ENCODE data around the gene UBTD2.

The UBTD2 gene

DNA sequence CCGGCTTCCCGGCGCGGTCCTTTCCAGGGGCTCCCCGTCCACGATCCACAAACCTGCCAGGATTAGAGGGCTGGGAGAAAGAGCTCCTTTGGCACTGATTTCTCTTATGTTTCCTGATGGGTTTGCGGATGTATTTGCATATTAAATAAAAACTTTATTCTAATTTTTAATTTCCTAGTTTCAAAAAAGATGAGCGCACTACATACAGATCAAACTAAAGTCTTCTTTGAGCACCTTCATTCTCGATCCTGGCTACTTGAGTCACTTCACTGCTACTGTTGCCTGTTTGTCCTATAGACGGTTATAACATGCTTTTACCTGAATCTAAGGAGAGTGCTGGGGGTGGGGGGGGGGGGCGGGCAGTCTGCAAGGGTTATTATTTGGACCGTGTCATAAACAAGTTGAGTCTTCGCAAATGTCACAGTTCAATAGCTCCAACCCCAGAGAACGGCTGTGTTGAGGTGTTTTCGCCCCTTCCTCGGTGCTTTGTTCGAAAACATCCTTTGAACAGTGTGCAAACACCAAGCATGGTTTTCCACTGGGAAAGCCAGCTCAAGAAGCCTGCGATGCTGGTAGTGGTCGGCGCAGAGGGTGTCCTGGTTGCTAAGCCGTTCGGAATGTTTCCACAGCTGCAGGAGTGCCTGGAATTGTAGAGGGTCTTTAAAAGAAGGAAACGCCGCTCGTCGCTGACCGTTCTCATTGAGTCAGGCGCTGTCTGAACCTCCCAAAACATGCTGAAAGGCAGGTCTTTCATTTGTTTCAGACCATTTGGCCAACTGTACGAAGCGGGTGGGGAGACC is 94.5 kb downstream of the UBTD2 start:
- peak; percentile 24 for DNase-seq

- DNase-seq: peak; percentile 93
Measured at GRCh38 chr5:172188033-172188892, 95.3 kb downstream of the UBTD2 start, which contains the start of gene STK10. Gene STK10 (minus strand): TSS chr5:172188224. CDS start chr5:172188042, 182 bp downstream.

DNA sequence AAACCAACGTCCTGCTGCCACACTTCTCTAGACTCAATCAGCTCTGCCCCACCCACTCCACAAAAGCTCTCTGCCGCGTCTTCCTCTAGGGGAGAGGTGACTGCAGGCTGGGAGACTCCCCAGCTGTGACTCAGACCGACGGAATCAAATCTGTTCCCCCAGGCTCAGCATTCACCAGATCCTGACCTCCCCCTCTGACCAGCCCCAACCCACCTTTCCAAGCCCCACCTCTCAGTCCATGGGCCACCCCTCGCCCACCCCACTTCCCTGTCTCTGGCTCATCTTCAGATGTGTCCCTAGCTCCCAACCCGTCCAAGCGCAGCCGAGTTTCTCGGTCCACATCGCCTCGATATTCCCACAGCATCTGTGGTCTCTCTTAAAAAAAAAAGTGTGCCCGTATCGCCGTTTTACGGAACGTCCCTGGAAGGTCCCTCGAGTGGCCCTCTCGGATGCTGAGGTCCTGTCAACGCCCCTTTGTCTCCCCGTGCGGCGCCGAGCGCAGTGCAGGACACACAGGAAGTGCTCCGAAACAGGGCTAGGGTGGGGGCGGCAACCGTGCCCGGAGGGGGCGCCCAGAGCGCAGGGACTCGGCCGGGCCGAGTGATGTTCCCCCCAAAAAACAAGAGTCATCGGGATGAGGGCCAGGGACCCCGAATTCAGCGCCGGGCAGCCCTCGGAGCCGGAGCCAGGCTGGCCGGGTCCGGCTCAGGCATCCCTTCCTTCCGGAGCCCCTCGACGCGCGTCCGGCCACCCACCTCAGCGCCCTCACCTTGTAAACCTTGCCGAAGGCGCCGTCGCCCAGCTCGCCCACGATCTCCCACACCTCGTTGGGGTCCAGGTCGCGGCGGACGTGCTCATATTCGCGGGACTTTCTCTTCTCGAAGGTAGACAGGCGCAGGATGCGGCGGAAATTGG is 96.2 kb downstream of the UBTD2 start:
- DNase-seq: peak; percentile 82

DNA sequence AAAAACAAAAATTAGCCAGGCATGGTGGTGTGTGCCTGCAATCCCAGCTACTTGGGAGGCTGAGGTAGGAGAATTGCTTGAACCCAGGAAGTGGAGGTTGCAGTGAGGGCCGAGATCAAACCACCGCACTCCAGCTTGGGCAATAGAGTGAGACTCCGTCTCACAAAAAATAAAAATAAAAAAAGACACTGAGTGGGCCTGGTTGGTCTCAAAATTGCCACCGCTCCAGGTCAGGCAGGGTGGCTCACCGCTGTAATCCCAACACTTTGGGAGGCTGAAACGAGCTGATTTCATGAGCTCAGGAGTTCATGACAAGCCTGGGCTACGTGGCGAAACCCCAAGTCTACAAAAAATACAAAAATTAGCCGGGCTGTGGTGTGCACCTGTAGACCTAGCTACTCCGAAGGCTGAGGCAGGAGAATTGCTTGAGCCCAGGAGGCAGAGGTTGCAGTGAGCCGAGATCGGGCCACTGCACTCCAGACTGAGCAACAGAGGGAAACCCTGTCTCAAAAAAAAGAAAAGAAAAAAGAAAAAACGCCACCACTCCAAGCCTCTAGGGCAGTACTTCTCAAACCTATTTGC is 97.4 kb downstream of the UBTD2 start:
- DNase-seq: no peak

DNA sequence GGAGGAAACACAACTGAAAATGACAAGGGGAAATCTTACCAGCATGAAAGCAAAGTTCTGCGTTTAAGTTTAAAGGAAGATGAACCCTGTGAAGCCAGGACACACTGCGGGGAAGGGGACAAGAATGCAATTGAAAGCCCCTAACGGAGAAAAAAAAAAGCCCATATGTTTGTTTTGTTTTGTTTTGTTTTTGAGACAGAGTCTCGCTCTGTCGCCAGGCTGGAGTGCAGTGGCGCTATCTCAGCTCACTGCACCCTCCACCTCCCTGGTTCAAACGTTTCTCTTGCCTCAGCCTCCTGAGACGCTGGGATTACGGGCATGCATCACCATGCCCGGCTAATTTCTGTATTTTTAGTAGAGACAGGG is 98.5 kb downstream of the UBTD2 start:
- DNase-seq: no peak

DNA sequence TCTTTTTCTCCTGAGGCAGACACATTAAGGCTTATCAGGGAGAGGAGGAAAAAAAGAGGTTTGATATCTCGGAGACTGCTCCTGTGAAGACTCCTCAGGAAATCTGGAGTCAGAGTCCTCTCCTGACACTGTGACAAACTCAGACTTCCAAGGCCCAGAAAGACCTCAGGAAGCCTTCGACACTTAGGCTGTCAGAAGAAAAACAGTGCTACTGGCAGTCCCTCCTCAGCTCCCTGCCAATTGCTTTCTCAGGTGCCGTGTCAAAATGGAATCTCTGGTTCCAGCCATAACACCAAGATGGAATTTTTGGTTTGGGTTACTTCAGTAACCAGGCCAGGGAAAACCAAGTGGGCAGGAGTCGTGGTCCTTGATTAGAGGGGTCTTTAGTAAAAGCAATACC is 99.7 kb downstream of the UBTD2 start:
- no peak for DNase-seq

DNA sequence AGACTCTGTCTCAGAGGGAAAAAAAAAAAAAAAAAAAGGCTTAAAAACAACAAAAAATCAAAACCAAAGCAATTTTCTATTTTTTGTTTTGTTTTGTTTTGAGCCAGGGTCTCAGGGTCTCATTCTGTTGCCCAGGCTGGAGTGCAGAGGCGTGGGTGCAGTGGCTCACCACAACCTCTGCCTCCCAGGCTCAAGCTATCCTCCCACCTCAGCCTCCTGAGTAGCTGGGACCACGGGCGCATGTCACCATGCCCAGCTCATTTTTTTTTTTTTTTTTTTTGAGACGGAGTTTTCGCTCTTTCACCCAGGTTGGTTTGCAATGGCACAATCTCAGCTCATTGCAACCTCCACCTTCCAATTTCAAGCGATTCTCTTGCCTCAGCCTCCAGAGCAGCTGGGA is 101.3 kb downstream of the UBTD2 start:
- DNase-seq: no peak

GRCh38 chr5:172180936-172181335 is 102.6 kb downstream of the UBTD2 start:
- no peak for DNase-seq

GRCh38 chr5:172178991-172179989 is 104.3 kb downstream of the UBTD2 start:
- peak; percentile 31 for DNase-seq

GRCh38 chr5:172178301-172178987 is 105.1 kb downstream of the UBTD2 start:
- DNase-seq: no peak

DNA sequence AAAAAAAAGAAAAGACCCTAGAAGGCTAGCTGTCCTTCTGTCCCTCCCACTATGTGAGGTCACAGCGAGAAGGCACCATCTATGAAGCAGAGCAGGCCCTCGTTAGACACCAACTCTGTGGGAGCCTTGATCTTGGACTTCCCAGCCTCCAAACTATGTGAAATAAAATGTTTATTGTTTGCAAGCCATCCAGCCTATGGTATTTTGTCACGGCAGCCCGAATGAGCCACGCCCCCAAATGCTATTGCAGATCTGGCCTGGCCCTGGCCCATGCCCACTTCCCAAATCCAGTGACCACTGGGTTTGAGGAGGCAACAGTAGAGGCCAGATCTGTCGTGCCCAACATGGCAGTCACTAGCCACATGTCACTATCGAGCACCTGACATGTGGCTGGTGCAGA is 106.4 kb downstream of the UBTD2 start:
- DNase-seq: no peak

GRCh38 chr5:172175263-172175719 is 108.3 kb downstream of the UBTD2 start:
- no peak for DNase-seq

- peak; percentile 77 for DNase-seq
Measured at GRCh38 chr5:172173564-172174153, 109.9 kb downstream of the UBTD2 start.

- no peak for DNase-seq
Measured at GRCh38 chr5:172172912-172173563, 110.5 kb downstream of the UBTD2 start.

GRCh38 chr5:172171118-172171517 is 112.4 kb downstream of the UBTD2 start:
- DNase-seq: no peak

GRCh38 chr5:172170251-172170701 is 113.3 kb downstream of the UBTD2 start:
- DNase-seq: no peak

DNA sequence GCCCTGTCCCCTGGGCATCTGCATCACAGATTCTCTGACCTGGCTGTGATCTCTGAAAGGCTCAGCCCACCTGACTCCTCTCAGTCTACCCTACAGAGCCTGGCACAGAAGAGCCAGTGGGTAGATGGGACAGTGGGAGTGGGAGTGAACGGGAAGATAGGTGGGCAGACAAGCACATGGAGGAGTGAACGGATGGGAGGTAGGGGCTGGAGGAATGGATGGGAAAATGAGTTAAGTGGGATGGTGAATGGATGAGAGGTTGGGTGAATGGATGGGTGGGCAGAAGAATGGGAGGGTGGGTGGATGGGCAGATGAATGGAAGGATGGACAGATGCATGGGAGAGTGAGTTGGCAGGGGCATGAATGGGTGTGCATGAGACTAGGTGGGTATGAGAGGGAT is 114.3 kb downstream of the UBTD2 start:
- no peak for DNase-seq

DNA sequence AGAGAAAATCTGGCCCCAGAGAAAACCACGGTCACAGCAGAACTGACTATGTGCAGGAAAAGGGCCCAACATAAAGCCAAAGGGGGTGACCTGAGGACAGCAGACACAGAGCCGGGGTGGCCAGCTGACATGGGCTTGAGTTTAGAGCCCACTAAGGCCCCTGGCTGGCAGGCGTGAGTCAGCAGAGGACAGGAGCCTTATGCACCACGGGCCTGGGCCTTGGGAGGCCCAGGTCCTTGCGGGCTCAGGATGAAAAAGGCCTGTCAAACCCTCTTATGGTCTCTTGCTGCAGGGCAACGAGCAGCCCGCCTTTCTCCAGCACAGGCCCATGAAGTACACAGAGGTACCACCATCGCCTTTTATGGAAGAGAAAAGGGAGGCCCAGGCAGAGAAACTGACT is 115.3 kb downstream of the UBTD2 start:
- no peak for DNase-seq

DNA sequence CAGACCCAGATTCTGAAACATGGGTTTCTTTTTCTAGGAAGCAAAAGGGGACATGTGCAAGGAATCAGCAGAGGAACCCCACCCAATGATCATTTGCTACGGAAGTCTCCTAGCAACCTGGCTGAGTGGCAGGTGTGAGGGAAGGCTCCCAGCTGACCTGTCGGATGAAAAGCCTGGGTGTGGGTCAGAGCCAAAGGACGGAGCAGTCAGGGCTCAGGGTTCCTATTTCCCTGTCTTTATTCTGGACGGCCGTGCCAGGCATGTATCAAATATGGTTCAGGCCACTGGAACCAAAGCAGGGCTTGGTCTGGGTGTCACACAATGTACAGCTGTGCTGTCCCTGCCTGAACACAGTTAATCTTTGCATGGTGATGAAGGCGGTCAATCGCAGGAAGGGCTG is 115.7 kb downstream of the UBTD2 start:
- DNase-seq: no peak

Data from fibroblast of skin of right biceps (primary cell).